ENCODE data around the gene RAF1. TPM values are rescaled to one million over a fixed set of nuclear protein-coding genes. Genes with fewer than 3 reads are reported as not detected.

Gene RAF1
- total and polyA plus RNA-seq, 9 of the 15 experiments (the other 6 are each of a cell fraction or from before 2014, with no cell fraction given) = 28.0 to 183 (median 85.6) TPM

DNA sequence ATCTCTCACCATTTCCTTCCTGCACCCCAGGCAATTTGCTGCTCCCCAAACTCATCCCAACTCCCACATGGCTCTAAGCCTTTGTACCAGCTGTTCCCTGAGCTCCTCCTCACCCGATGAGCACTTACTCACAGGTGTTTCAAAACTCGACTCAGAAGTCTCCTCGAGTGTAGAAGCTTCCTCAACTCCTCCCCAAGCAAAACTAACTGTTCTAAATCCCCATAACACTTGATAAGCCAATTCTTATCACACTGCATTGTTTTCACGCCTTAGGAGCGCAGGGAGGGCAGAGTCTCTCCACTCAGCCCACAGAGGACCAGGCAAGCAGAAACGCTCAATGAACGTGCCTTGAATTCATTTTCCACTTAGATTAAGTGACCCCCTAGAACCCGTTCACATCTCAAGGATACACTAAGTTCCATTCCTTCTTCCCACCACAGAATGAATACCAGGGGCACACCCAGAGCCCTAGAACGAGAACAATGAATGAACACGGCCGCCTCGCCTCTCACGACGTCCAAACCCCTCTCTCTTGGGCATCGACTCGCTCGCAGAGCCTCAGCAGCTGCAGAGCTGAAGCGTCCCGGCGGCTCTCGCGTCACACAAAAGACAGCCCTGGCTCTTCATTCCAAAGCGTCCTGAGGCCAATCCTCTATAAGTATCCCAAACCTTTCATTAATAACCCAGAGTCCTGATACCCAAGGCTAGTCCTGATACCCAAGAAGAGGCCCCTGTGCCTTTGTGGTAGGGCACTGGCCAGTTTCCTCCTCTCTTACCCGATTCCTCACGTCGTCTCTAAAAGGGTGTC, 1.1 kb downstream of the RAF1 start:
- Histone ChIP-seq H2AFZ (ENCODE audit: low read depth, low read length) (peak overlapping the region; percentile 100), H3K79me2 (ENCODE audit: control insufficient read depth, insufficient read depth, low read length) (peaks cover 62% of the 10 kb centered on the region), H4K20me1 (replicated peaks; ENCODE audit: control insufficient read depth, insufficient read depth, low read length) (peaks cover 23% of the 10 kb centered on the region; the same call in 1 of the 2 replicates), H3K27ac (ENCODE audit: extremely low read depth, low read depth, low read length) (peak overlapping the region; percentile 99), H3K4me3 (peak overlapping the region; percentile 99), H3K9ac (ENCODE audit: insufficient read depth in 1 of 2, low read depth in 2 of 2, low read length in 2 of 2) (peak overlapping the region; percentile 98 to 99), H3K36me3 (ENCODE audit: control insufficient read depth, insufficient read depth, low read length) (peaks cover 2% of the 10 kb centered on the region; the same call in 2 of the 3 replicates), H3K4me1 (replicated peaks in 1 of 2; ENCODE audit: control insufficient read depth in 2 of 2, insufficient read depth in 2 of 2, low read length in 2 of 2) (peaks cover 25 to 32% of the 10 kb centered on the region in 2 experiments), H3K27me3 (ENCODE audit: control insufficient read depth in 2 of 2, insufficient read depth in 2 of 2, low read length in 2 of 2) (no peaks in the 10 kb centered on the region), H3K9me1 (ENCODE audit: control insufficient read depth, insufficient read depth, low read length) (peaks cover 3% of the 10 kb centered on the region), H3K9me3 (replicated peaks; ENCODE audit: control insufficient read depth, insufficient read depth, low read depth, low read length) (no peaks in the 10 kb centered on the region), H3K4me2 (ENCODE audit: insufficient read depth, low read length) (peak overlapping the region; percentile 97)
- in situ Hi-C loops (cut with MboI) (no loop called here), intact Hi-C loops (cut with micrococcal nuclease) (loop anchor here (5.0 kb wide), 2 partner anchors 35 to 105 kb away; partner anchors contain the start of gene MKRN2)
- WGBS (ENCODE audit: insufficient coverage, low coverage, missing lambda C conversion rate) = under 1% methylated on average over 26 of the region's 26 CpGs
- peak; percentile 74 for FAIRE-seq
- POLR2A ChIA-PET = interaction anchor here (0.6 to 5.0 kb wide), 15 partner anchors 10 to 871 kb away, joined by 3 to 24 read pairs (median 5); partner anchors contain the start of gene MKRN2
- no TSS peak for BruUV-seq (replicated peaks)
- peak; percentile 49 for ATAC-seq
- DNase-seq (ENCODE audit: extremely low read depth in 1 of 4, low spot score in 3 of 4) = peak; percentile 36 to 64 (median 37)
- CTCF ChIA-PET (ENCODE audit: low intra/inter-chr PET ratio) = no interaction called here
- TF ChIP-seq, protein P1, sequence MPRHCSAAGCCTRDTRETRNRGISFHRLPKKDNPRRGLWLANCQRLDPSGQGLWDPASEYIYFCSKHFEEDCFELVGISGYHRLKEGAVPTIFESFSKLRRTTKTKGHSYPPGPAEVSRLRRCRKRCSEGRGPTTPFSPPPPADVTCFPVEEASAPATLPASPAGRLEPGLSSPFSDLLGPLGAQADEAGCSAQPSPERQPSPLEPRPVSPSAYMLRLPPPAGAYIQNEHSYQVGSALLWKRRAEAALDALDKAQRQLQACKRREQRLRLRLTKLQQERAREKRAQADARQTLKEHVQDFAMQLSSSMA (CRISPR knock-in tag; IDR thresholded peaks at IDR 0.05) = peak; percentile 16; the same call in 1 of the 2 replicates
- TF ChIP-seq PYGO2 (tag; IDR thresholded peaks at IDR 0.05) (no peak), HDAC1 (IDR thresholded peaks at IDR 0.05) (peak in 1 of 2 experiments; percentile 60; a peak in 2 of 4 replicates), SMARCE1 (IDR thresholded peaks at IDR 0.05) (0 out of 2 replicates have a peak, but pooled peaks have one; percentile 29), ZNF584 (CRISPR knock-in tag; IDR thresholded peaks at IDR 0.05; ENCODE audit: low read depth) (no peak), DPF2 (IDR thresholded peaks at IDR 0.05) (no peak), ZFX (CRISPR knock-in tag; IDR thresholded peaks at IDR 0.05) (no peak), ARNT (IDR thresholded peaks at IDR 0.05) (no peak), SAP30 (IDR thresholded peaks at IDR 0.05; ENCODE audit: borderline replicate concordance, insufficient read depth, low read depth, low read length, poor library complexity, severe bottlenecking) (peak; percentile 18), BRF1 (IDR thresholded peaks at IDR 0.05; ENCODE audit: borderline replicate concordance, extremely low read depth, insufficient read length) (no peak), SMARCB1 (IDR thresholded peaks at IDR 0.05; ENCODE audit: insufficient read length, low read depth) (peak; percentile 9), RBM34 (IDR thresholded peaks at IDR 0.05; ENCODE audit: borderline replicate concordance, insufficient read depth, low read length) (no peak)
- TF ChIP-seq, protein P2, sequence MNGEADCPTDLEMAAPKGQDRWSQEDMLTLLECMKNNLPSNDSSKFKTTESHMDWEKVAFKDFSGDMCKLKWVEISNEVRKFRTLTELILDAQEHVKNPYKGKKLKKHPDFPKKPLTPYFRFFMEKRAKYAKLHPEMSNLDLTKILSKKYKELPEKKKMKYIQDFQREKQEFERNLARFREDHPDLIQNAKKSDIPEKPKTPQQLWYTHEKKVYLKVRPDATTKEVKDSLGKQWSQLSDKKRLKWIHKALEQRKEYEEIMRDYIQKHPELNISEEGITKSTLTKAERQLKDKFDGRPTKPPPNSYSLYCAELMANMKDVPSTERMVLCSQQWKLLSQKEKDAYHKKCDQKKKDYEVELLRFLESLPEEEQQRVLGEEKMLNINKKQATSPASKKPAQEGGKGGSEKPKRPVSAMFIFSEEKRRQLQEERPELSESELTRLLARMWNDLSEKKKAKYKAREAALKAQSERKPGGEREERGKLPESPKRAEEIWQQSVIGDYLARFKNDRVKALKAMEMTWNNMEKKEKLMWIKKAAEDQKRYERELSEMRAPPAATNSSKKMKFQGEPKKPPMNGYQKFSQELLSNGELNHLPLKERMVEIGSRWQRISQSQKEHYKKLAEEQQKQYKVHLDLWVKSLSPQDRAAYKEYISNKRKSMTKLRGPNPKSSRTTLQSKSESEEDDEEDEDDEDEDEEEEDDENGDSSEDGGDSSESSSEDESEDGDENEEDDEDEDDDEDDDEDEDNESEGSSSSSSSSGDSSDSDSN (IDR thresholded peaks at IDR 0.05; ENCODE audit: borderline replicate concordance in 1 of 2, low read depth in 2 of 2, low read length in 2 of 2) = 0 out of 4 replicates have a peak, but pooled peaks of 1 of the 2 experiments have one; percentile 62
- TF ChIP-seq, protein P3, sequence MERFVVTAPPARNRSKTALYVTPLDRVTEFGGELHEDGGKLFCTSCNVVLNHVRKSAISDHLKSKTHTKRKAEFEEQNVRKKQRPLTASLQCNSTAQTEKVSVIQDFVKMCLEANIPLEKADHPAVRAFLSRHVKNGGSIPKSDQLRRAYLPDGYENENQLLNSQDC (CRISPR knock-in tag; IDR thresholded peaks at IDR 0.05) = 0 out of 2 replicates have a peak, but pooled peaks have one; percentile 46
- TF ChIP-seq, protein P4, sequence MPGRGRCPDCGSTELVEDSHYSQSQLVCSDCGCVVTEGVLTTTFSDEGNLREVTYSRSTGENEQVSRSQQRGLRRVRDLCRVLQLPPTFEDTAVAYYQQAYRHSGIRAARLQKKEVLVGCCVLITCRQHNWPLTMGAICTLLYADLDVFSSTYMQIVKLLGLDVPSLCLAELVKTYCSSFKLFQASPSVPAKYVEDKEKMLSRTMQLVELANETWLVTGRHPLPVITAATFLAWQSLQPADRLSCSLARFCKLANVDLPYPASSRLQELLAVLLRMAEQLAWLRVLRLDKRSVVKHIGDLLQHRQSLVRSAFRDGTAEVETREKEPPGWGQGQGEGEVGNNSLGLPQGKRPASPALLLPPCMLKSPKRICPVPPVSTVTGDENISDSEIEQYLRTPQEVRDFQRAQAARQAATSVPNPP (IDR thresholded peaks at IDR 0.05; ENCODE audit: borderline replicate concordance, insufficient read depth, insufficient read length) = no peak

Measured in K562 (cell line).